HG02642 (cell line): ENCODE data around the gene OR10P1.
"Not testable (repeated sequence)": the region's sequence is repeated elsewhere in the genome, so short reads cannot be mapped to it uniquely, and the experiment has no call there.

Experiments used
- ATAC-seq: cut with Tn5 transposase; IDR thresholded peaks from one replicate; pipeline ENCODE4 v1.9.1; 2021; ENCODE audit warnings: mild to moderate bottlenecking; ENCODE audit not compliant: unreplicated experiment, poor library complexity

OR10P1 gene

DNA sequence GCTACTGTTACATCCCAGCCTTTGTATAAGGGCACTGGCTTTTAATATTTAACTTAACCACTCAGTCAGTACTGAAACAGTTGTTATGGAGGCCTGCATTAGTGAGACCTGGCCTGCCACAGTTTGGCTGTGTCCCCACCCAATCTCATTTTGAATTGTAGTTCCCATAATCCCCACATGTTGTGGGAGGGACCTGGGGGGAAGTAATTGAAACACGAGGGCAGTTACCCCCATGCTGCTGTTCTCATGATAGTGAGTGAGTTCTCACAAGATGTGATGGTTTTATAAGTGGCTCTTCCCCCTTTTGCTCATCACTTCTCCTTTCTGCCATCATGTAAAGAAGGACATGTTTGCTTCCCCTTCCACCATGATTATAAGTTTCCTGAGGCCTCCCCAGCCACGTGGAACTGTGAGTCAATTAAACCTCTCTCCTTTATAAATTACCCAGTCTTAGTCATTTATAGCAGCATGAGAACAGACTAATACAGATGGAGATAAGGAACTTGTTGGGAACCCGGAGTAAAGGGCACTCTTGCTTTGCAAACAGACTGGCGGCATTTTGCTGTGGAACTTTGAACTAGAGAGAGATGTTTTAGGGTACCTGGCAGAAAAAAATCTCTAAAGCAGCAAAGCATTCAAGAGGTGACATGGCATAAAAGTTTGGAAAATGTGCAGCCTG, 14.1 kb downstream of the OR10P1 start:
- ATAC-seq, result not testable (repeated sequence)

DNA sequence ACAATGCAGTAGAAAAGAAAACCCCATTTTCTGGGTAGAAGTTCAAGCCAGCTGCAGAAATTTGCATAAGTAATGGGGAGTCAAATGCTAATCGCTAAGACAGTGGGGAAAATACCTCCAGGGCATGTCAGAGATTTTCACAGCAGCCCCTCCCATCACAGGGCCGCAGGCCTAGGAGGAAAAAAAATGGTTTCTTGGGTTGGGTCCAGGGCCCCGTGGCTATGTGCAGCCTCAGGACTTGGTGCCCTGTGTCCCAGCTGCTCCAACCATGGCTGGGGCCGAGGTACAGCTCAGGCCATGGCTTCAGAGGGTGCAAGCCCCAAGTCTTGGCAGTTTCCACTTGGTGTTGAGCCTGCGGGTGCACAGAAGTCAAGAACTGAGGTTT, 14.6 kb downstream of the OR10P1 start:
- ATAC-seq, result no peak

DNA sequence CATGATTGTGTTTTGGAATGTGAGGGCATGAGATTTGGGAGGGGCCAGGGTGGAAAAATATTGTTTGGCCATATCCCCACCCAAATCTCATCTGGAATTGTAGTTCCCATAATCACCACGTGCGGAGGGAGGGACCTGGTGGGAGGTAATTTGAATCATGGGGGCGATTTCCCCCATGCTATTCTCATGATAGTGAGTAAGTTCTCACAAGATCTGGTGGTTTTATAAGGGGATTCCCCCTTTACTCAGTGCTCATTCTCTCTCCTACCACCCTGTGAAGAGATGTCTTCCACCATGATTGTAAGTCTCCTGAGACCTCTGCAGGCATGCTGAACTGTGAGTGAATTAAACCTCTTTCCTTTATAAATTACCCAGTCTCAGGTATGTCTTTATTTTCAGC, 15.7 kb downstream of the OR10P1 start:
- ATAC-seq, result no peak

DNA sequence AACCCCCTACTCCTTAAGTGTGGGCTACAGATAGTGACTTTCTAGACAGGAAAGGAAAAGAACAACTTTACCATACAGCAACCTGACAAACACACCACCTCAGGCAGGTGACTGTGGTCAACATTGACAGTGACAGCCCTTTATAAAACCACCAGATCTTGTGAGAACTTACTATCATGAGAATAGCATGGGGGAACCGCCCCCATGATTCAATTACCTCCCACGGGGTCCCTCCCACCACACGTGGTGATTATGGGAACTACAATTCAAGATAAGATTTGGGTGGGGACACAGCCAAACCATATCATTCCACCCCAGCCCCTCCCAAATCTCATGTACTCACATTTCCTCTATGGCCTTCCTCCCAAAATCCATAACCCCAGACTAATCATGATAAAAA, 16.3 kb downstream of the OR10P1 start:
- ATAC-seq, result no peak

DNA sequence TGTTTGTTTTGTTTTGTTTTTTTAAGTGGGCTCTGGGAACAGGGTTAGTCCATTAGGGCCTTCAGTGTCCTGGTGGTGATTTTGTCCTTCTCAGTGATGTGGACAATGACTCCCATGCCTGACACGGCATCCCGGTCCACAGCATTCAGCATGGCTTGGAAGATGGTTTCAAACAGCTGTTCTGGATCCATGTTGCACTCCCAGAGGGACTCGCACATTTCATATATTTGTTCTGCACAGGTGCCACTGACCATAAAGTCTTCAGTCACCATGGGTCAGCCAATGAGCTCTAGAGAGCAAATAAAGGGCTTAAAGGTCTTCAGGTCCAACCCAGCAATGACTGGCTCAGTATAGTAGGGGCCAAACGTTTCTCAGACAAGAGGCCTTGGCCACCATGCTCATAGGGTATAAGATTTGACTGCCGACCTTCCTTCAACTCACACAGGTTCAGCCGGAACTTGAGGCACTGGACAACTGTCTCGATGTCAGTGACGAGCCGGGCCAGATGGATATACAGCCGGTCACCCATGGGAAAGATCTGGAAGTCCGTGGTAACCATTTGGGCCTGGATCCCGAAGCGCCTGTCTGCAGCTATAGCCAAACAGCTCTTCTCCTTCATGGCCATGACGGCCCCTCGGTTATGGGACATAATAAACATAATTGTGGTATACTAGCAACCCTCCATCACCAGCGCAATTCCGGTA, 18.0 kb downstream of the OR10P1 start:
- no peak for ATAC-seq

DNA sequence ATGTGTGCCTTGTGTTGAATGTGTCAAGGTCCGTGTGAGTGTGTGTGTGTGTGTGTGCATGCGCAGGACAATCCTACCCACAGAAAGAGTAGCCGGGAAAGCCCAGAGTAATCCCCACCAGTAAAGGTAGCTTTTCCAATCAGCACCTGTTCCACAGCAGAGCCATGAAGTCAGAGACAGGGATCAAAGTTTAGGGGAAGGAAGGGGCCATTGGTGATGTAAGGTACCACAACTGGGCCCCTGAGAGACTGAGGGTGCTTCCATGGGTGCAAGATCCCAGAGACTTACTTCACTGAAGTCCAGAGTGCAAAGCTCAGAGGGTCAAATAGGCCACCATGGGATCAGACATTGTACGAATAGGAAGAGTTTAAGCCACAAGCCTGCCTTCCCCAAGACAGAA, 20.5 kb downstream of the OR10P1 start:
- no peak for ATAC-seq

DNA sequence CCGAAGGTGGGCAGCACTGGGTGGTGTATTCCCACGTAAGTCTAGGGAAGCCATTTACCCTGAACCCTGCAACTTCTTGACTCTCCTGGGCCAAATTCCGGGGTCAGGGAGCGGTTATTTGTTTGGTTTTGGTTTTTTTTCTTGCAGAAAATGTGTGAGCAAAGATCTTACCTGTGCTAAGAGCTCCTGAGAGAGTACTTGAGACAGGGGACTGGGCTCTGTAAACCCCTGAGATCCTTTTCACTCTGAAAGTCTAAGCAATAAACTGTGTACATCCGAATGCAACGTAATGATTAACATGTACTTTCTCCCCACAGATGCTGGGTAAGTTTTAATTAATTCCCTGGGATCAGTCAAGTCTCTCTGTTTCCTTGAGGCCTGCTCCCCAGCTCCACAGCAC, 21.5 kb downstream of the OR10P1 start:
- no peak for ATAC-seq

DNA sequence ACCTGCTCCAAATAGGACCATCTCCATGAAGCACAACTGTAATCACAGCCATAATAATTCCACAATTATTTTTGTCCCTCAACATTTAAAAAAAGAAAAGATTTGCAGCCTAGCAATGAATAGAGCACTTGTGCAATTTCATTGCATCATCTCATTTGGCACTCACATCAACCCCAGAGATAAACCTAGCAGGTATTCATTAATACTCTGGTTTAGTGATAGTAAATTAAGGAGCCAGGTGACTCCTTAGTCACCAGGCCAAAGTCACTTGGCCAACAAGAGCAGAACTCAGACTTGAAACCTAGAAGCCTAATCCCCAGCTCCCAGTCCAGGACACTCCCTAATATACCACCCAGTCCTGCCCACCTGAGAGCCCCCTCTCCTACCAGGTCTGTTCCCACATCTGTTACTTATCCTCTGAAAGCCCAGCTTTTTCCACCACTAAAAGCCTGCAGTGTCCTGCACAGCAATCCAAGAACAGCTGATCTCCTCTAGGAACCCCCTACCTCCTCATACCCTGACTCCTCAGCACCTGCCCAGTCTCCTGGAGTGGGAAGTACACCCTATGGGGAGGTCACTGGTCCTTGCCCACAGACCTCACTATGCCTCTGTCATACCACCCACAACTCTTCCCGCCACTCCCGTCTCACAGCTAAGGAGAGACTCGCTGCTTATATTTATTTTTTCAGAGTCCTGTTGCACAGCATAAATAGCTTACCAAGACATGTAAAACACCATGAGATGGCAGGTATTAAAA, 22.1 kb downstream of the OR10P1 start:
- ATAC-seq, result no peak

DNA sequence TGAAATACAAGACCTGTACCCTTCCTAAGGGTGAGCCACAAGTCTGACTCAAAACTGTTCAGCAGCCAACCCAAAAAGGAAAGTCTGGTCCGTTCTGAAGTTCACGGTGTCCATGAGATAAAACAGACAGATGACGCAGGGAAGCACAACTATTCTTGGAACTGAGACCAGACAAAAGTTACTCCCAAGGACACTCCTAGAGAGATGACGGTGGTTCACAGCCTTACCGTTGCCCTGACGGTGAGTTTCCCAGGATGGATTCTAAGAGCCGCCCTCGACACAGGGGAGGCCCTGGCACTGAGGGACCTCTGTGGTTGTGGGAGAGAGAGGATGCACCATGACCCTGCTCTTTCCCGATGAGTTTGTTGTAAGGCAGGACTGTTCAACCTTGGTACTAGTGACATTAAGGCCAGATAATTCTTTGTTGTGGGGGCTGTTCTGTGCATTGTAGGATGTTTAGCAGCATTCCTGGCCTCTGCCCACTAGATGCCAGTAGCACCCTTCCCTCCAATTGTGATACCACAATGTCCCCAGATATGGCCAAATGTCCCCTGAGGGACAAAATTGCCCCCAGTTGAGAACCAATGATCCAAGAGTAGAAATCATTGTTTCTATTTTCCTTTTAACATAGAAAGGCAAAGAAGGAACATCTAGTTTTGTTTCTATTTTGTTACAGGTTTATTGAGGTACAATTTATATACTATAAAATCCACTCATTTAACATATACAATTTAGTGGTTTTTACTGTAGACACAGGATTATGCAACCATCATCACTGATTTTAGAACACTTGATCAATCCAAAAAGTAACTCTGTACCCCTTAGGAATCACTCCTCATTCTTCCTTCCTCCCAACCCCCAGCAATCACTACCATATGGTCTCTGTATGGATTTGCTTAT, 23.0 kb downstream of the OR10P1 start:
- no peak for ATAC-seq

DNA sequence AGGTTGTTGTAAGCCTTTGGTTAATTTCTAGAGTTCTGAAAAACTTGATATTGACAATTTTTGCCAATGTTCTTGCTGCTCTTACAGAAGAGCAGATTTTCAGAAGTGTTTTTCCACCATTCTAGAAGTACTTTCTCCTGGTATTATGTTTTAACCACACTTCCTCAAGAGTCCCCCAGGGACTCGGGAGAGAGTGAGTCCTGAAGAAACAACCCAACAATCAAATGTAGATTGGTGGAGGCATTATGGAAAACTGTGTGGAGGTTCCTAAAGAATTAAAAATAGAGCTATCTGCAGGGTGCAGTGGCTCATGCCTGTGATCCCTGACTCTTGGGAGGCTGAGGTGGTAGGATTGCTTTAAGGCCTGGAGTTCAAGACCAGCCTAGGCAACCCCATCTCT, 26.7 kb downstream of the OR10P1 start:
- ATAC-seq, result no peak

DNA sequence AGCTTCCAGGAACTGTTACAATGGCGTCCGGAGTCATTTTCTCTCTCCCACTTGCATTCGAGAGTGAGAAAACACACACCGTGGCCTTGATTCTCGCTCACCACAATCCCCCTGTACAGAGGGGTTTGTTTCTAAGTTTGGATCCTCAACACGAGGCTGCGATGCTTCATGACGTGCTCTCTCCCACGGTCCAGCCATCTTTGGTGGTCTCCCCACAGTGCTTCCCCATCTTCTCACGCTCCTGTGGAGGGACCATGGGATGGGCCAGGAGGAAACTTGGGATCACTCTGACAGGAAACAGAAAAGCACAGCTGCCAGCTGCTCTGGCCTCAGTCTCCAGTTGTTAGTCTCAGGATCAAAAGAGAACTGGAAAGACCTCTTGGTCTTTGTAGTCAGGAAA, 28.1 kb downstream of the OR10P1 start:
- ATAC-seq, result no peak

DNA sequence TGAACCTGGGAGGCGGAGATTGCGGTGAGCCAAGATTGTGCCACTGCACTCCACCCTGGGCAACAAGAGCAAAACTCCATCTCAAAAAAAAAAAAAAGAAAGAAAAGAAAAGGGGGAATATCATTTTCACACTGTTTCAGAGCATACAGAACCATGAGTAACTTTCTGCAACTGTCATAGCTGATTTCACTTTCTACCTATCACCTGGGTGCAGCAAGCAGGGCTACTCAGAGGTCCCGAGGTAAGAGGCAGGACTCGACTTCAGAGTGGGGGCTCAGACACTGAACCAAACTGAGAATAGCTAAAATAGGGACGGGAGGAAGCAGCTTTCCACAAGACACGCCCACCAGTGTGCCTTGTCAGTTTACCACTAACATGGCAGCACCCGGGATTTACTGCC, 29.8 kb downstream of the OR10P1 start:
- no peak for ATAC-seq

DNA sequence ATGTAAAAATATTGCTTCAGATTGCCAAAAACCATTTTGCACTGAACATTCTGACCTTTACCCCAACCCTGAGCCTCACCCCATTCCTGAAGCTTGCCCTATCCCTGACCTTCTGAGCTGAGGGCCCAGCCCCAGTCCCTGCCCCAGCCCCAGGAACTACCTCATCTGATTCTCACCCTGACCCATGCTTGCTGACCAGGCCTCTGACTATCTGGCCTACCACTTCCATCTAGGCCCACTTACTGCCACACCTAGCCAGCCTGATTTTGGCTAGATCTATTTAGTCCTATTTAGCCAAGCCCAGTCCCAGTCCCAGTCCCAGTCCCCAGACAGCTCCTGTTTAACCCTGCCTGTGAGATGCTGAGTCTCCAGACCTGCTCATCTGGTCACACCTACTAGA, 33.6 kb downstream of the OR10P1 start:
- no peak for ATAC-seq

DNA sequence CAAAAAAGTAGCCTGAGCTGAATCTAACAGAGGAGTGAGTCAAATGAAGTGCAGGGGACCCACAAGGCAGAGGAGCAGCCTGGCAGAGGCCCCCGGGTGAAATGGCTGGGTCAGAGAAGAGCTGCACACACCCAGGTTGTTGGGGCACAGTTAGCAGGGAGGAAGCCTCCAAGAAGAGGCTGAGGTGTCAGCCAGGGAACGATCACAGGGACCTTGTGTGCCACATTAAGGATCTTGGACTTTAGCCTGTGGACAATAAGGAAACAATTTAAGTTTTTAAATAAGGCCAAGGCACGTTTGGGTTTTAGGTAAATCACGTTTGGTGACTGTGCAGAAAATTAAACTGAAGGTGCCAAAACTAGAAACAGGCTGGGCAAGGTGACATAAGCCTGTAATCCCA, 35.1 kb downstream of the OR10P1 start:
- no peak for ATAC-seq

DNA sequence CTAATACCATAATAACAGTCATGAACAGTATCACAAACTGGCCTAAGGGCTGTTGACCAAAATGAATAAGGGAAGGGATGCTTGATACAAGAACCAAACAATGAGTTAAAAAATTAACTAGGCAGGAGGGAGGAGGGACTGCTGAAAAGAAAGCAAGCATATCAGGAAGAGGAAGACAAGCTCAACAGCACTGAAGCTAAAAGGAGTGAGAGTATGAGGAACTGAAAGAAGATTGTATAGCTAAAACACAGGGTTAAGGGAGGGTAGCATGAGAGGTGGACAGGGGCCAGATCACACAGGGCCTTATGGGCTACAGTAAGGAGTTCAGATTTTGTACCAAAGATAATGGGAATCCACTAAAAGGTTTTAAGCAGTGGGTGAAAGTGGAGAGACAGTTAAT, 36.9 kb downstream of the OR10P1 start:
- peak; percentile 97 for ATAC-seq

DNA sequence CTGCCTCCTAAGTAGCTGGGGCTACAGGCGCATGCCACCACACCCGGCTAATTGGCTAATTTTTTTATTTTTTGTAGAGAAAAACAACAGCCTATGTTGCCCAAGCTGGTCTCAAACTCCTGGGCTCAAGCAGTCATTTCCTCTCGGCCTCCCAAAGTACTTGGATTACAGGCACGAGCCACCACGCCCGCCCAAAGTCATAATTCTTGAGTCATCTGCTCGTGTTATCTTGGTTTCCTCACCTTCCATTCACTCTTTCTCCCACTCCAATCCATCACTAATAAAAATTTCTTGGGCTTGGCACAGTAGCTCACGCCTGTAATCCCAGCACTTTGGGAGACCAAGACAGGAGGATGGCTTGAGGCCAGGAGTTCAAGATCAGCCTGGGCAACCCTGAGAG, 39.0 kb downstream of the OR10P1 start:
- no peak for ATAC-seq

DNA sequence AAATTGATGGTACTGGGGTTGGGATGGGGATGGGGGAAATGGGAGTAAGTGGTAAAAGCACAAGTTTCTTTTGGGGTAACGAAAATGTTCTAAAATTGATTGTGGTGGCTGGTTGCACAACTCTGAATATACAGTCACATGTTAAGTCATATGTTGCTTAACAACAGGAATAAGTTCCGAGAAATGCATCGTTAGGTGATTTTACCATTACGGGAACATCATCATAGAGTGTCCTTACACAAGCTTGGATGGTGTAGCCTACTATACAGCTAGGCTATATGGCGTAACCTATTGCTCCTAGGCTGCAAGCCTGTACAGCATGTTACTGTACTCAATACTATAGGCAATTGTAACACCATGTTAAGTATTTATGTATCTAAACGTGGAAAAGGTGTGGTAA, 40.0 kb downstream of the OR10P1 start:
- ATAC-seq, result no peak

DNA sequence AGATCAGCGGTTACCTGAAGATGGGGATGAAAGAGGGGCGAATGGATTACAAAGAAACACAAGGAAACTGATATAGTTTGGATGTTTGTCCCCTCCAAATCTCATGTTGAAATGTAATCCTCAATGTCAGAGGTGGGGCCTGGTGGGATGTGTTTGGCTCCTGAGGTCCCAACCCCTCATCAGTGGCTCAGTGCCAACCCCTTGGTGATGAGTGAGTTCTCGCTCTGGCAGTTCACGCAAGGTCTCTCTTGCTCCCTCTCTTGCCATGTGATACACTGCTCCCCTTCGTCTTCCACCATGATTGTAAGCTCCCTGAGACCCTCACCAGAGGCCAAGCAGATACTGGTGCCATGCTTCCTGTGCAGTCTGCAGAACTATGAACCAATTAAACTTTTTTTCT, 43.0 kb downstream of the OR10P1 start:
- no peak for ATAC-seq

DNA sequence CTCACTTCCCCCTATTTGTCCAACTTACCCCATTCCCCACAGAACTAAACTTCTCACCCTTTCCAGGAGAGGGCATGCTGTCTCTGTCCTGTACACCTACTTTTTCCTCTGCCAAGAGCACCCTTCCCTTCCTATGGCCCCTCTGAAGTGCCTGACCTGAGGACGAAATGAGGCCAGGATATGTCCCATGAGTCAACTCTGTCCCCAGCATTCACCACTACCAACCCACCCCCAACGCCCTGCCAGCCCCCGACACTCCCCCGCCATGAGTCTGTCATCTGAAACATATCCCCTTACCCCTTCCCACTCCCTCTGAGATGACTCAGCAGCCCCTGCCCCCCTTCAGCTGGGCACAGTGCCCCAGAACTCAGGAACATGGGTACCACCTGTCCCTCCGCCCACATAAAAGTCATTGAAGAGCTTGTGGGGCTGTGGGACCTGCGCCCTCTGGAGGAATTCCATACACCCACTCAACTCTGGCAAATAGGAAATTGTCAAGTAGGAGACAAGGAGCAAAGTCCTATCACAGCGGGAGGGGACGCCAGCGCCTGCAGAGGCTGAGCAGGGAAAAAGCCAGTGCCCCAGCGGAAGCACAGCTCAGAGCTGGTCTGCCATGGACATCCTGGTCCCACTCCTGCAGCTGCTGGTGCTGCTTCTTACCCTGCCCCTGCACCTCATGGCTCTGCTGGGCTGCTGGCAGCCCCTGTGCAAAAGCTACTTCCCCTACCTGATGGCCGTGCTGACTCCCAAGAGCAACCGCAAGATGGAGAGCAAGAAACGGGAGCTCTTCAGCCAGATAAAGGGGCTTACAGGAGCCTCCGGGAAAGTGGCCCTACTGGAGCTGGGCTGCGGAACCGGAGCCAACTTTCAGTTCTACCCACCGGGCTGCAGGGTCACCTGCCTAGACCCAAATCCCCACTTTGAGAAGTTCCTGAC, 44.7 kb downstream of the OR10P1 start:
- no peak for ATAC-seq
